ENCODE results near the gene PPIF.

The PPIF gene

GRCh38 chr10:79346012-79346340, 1.3 kb upstream of the PPIF start:
- H3K4me3 ChIP-seq (ENCODE audit: low read length), result no peak overlapping the region
- TF ChIP-seq ZNF274 (IDR thresholded peaks at IDR 0.05; ENCODE audit: low read depth, low read length), result no peak

GRCh38 chr10:79346388-79347225, 662 bp upstream of the PPIF start:
- no peak for TF ChIP-seq ZNF274 (IDR thresholded peaks at IDR 0.05; ENCODE audit: low read depth, low read length)

GRCh38 chr10:79347894-79348639, 798 bp downstream of the PPIF start:
- peak overlapping the region; percentile 89 for H3K4me3 ChIP-seq (ENCODE audit: low read length)
- no peak for TF ChIP-seq ZNF274 (IDR thresholded peaks at IDR 0.05; ENCODE audit: low read depth, low read length)

More at GRCh38 chr10:79346388-79347225, 662 bp upstream of the PPIF start:
- no peak overlapping the region for H3K4me3 ChIP-seq (ENCODE audit: low read length)

GRCh38 chr10:79348640-79348988, 1.3 kb downstream of the PPIF start:
- TF ChIP-seq ZNF274 (IDR thresholded peaks at IDR 0.05; ENCODE audit: low read depth, low read length), result no peak
- peak overlapping the region; percentile 89 for H3K4me3 ChIP-seq (ENCODE audit: low read length)

GRCh38 chr10:79349072-79349491, 1.8 kb downstream of the PPIF start:
- TF ChIP-seq ZNF274 (IDR thresholded peaks at IDR 0.05; ENCODE audit: low read depth, low read length), result no peak
- peak overlapping the region; percentile 89; the same call in 1 of the 2 replicates for H3K4me3 ChIP-seq (ENCODE audit: low read length)

GRCh38 chr10:79349766-79350406, 2.6 kb downstream of the PPIF start:
- H3K4me3 ChIP-seq (ENCODE audit: low read length), result no peak overlapping the region
- TF ChIP-seq ZNF274 (IDR thresholded peaks at IDR 0.05; ENCODE audit: low read depth, low read length), result no peak

- H3K4me3 ChIP-seq (ENCODE audit: low read length), result no peak overlapping the region
- TF ChIP-seq ZNF274 (IDR thresholded peaks at IDR 0.05; ENCODE audit: low read depth, low read length), result no peak
Observed at GRCh38 chr10:79350407-79351154, 3.3 kb downstream of the PPIF start.

- H3K4me3 ChIP-seq (ENCODE audit: low read length), result no peak overlapping the region
- no peak for TF ChIP-seq ZNF274 (IDR thresholded peaks at IDR 0.05; ENCODE audit: low read depth, low read length)
Observed at GRCh38 chr10:79351332-79351731, 4.1 kb downstream of the PPIF start.

GRCh38 chr10:79352035-79352877, 5.0 kb downstream of the PPIF start:
- TF ChIP-seq ZNF274 (IDR thresholded peaks at IDR 0.05; ENCODE audit: low read depth, low read length), result no peak
- H3K4me3 ChIP-seq (ENCODE audit: low read length), result no peak overlapping the region

GRCh38 chr10:79353000-79353406, 5.7 kb downstream of the PPIF start:
- H3K4me3 ChIP-seq (ENCODE audit: low read length), result no peak overlapping the region
- no peak for TF ChIP-seq ZNF274 (IDR thresholded peaks at IDR 0.05; ENCODE audit: low read depth, low read length)

GRCh38 chr10:79353726-79354125, 6.5 kb downstream of the PPIF start:
- TF ChIP-seq ZNF274 (IDR thresholded peaks at IDR 0.05; ENCODE audit: low read depth, low read length), result no peak
- no peak overlapping the region for H3K4me3 ChIP-seq (ENCODE audit: low read length)

GRCh38 chr10:79354141-79354540, 6.9 kb downstream of the PPIF start:
- H3K4me3 ChIP-seq (ENCODE audit: low read length), result no peak overlapping the region
- no peak for TF ChIP-seq ZNF274 (IDR thresholded peaks at IDR 0.05; ENCODE audit: low read depth, low read length)

- no peak for TF ChIP-seq ZNF274 (IDR thresholded peaks at IDR 0.05; ENCODE audit: low read depth, low read length)
- no peak overlapping the region for H3K4me3 ChIP-seq (ENCODE audit: low read length)
Observed at GRCh38 chr10:79354615-79355014, 7.3 kb downstream of the PPIF start.
